NT2/D1 (cell line): ENCODE results near the gene CNPY2.

Experiments
- SUZ12 ChIP-seq: IDR thresholded peaks from 2 replicates; pipeline ENCODE4 v1.6.1; 2011; ENCODE audit not compliant: insufficient read length, insufficient read depth; ENCODE audit errors: extremely low read depth
- ZNF274 ChIP-seq: IDR thresholded peaks from 2 replicates; pipeline ENCODE4 v1.6.1; 2011; ENCODE audit warnings: mild to moderate bottlenecking, low read depth, low read length

DNA sequence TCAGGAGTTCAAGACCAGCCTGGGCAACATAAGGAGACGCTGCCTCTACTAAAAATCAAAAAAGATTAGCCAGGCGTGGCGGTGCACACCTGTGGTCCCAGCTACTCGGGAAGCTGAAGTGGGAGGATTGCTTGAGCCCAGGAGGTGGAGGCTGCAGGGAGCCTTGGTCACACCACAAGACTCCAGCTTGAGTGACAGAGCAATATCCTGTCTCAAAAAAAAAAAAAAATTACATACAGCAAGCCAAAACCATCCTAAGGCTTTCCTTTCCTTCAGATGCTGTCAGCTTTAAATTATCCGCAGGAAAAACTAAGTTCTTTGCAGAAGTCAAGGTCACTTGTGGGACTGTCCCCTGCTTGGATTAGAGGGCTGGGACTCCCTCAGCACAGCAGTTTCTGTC, 17.0 kb downstream of the CNPY2 start:
- no peak for TF ChIP-seq SUZ12
- no peak for TF ChIP-seq ZNF274
